Measurements from ENCODE around the gene MYO18B.

MYO18B gene

GRCh38 chr22:25760294-25760693 lies 18.3 kb downstream of the MYO18B start:
- H3K4me3 ChIP-seq (ENCODE audit: control insufficient read depth, low read depth, low read length): no peak overlapping the region
- DNase-seq (ENCODE audit: low read depth): no peak
- no peak for TF ChIP-seq CTCF (IDR thresholded peaks at IDR 0.05; ENCODE audit: control insufficient read depth, insufficient read depth, low read depth, low read length, missing control alignments)

GRCh38 chr22:25760848-25761595 lies 19.0 kb downstream of the MYO18B start:
- DNase-seq (ENCODE audit: low read depth): no peak
- TF ChIP-seq CTCF (IDR thresholded peaks at IDR 0.05; ENCODE audit: control insufficient read depth, insufficient read depth, low read depth, low read length, missing control alignments): no peak
- H3K4me3 ChIP-seq (ENCODE audit: control insufficient read depth, low read depth, low read length): no peak overlapping the region

GRCh38 chr22:25762147-25762546 lies 20.2 kb downstream of the MYO18B start:
- no peak for TF ChIP-seq CTCF (IDR thresholded peaks at IDR 0.05; ENCODE audit: control insufficient read depth, insufficient read depth, low read depth, low read length, missing control alignments)
- DNase-seq (ENCODE audit: low read depth): no peak
- no peak overlapping the region for H3K4me3 ChIP-seq (ENCODE audit: control insufficient read depth, low read depth, low read length)

- no peak for DNase-seq (ENCODE audit: low read depth)
- no peak overlapping the region for H3K4me3 ChIP-seq (ENCODE audit: control insufficient read depth, low read depth, low read length)
- TF ChIP-seq CTCF (IDR thresholded peaks at IDR 0.05; ENCODE audit: control insufficient read depth, insufficient read depth, low read depth, low read length, missing control alignments): no peak
Measured at GRCh38 chr22:25763239-25763777, 21.3 kb downstream of the MYO18B start.

GRCh38 chr22:25764270-25765015 lies 22.5 kb downstream of the MYO18B start:
- H3K4me3 ChIP-seq (ENCODE audit: control insufficient read depth, low read depth, low read length): no peak overlapping the region
- DNase-seq (ENCODE audit: low read depth): no peak
- TF ChIP-seq CTCF (IDR thresholded peaks at IDR 0.05; ENCODE audit: control insufficient read depth, insufficient read depth, low read depth, low read length, missing control alignments): peak; percentile 10

GRCh38 chr22:25765016-25765367 lies 23.0 kb downstream of the MYO18B start:
- TF ChIP-seq CTCF (IDR thresholded peaks at IDR 0.05; ENCODE audit: control insufficient read depth, insufficient read depth, low read depth, low read length, missing control alignments): no peak
- DNase-seq (ENCODE audit: low read depth): no peak
- no peak overlapping the region for H3K4me3 ChIP-seq (ENCODE audit: control insufficient read depth, low read depth, low read length)

Data from AG09309 (cell line).